ENCODE measurements around the gene ABHD12B.
"Not testable (repeated sequence)": the region's sequence is repeated elsewhere in the genome, so short reads cannot be mapped to it uniquely, and the experiment has no call there.

ABHD12B gene

DNA sequence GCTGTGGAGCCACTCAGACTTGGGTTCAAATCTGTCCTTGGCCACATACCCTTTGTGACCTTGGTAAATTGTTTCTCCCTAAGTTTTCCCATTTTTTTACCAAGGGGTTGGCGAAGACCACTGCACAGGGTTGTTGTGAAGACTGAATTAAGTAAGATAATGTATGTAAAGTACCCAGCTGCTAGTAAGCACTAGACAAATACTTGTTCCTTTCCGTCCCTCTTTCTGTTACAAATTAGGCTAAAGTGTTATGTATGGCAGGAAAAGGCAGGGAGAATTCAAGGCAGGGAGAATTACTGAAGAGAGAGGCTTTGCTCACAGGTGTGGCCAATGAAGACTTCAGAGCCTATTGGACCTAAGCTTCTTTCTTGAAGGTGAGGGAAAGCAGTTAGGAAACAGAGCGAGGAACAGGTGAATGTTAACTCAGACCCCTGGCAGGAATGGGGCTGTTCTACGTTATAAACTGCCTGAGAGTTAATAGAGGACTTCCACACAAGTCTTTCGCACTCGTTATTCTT, 25.9 kb downstream of the ABHD12B start:
- DNase-seq, result no peak

DNA sequence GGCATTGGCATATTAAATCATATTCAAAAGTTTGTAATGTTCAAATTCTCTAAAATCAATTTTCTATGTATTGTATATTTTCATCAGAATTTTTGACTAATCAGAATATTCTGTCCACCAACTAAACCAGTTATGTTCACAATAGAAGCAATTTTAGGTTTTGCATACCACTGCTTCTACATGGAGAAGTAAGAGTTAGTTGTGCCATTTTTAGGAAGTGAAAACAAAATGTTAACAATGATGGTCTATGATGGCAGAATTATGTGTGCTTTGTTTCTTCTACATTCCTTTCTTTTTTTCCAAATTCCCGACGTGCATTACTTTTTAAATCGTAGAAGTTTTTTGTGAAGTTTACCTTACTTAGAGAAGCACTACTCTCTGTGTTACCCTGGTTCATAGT, 29.5 kb downstream of the ABHD12B start:
- no peak for DNase-seq

DNA sequence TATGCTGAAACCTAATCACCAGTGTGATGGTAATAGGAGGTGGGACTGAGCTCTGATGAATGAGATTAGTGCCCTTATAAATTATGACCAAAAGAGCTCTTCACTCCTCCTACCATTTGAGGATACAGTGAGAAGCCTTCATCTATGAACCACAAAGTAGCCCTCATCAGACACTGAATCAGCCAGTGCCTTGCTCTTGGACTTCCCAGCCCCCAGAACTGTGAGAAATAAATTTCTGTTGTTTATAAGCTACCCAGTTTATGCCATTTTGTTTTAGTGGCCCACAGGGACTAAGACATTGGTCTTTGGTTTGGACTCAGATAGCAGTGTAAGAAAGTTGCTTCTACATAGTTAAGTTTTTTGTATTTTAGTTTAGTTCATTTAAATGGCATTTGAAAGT, 32.9 kb downstream of the ABHD12B start:
- no peak for DNase-seq

DNA sequence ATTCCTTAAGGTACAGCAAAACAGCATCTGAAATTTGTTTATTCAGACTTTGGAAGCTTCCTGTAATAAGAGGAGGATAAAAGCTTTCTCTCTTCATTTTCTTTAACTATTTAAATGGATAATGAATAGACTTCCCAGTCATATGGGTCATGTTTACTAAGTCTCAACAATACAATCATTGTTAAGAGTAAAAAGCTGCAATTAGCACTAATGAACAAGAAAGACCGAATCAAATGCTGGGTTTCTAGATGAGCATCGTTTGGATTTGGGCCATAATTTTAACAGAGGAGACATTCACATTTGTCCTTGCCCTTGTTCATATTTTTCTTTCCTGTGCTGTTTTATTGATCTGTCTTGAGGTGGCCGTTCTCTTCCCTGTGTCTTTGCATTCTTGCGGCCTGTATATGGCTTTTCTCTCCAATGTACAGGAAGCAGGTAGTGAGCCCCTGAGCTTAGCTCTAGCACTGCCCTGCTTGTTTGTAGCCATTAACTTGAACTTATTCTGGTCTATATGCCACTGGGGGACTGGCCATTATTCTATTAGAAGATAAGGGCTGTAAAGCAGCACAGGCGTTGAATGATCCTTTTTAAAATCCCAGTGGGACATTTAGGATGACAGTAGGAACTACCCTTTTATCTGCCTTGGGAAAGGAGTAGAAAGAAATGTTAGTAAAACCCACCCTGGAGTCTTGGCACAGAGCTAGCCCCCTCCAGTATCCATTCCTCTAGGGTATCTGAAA, 34.6 kb downstream of the ABHD12B start:
- no peak for DNase-seq

DNA sequence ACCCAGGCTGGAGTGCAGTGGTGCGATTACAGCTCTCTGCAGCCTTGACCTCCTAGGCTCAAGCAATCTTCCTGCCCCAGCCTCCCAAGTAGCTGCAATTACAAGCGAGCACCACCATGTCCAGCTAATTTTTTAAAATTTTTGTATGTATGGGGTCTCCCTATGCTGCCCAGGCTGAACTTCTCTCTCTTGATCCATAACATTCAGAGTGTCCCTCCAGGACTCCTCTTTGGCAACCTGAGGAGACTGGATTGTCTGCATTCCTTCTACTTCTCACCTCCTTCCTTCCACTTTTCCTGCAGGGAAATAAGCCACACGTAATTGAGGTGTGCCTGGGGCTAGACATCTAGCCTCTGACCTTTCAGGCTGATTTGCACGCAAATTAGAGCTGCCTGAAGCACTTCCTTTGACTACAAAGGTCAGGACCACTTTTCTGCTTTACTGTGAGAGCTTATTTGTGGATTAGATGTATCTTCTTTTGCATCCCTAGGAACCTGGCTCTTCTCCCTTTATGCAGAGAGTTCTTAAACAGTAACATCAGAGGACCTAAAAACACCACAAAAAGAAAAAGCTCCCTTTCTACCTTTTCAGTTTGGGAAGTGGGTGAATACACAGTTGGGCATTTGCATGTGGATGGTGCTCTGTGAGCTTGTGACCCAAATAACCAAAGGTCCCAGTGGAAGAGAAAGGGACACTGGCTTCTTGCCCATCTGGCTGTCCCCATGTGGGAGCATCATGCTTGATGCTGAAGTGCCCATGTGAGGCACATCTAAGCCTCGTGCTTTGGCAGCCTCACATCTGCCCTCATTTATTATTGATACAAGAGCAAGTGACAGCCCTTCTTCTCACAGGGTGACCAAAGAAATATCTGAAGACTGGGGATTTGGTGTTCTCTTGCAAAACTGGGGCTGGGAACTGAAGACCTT, 38.9 kb downstream of the ABHD12B start:
- no peak for DNase-seq

DNA sequence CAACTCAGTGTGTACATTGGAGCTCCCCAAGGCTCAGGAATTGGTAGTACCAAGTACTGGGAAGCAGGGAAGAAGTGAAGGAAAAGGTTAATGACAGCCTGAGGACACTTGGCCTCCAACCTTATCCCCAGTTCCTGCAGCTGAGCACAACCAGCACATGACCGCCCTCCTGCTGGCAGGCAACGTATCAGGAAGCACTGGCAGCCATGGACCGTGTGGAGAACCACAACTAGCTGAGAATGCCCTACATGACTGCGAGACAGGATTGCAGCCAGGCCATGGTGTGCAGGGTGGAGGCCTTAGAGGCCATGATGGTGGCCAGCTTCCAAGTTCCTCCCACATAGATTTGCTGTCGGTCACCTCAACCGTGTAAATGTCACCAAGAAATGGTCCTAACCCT, 45.6 kb downstream of the ABHD12B start:
- no peak for DNase-seq

DNA sequence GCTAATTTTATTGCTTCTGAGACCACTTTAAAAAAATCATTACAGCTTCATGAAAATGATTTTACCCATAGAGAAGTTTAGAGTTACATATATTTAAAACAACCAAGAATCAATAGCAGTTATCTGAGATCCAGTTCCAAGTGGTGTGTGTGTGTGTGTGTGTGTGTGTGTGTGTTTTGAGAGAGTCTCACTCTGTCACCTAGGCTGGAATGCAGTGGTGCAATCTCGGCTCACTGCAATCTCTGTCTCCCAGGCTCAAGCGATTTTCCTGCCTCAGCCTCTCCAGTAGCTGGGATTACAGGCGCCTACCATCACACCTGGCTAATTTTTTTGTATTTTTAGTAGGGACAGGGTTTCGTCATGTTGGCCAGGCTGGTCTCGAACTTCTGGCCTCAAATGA, 47.7 kb downstream of the ABHD12B start:
- not testable (repeated sequence) for DNase-seq

DNA sequence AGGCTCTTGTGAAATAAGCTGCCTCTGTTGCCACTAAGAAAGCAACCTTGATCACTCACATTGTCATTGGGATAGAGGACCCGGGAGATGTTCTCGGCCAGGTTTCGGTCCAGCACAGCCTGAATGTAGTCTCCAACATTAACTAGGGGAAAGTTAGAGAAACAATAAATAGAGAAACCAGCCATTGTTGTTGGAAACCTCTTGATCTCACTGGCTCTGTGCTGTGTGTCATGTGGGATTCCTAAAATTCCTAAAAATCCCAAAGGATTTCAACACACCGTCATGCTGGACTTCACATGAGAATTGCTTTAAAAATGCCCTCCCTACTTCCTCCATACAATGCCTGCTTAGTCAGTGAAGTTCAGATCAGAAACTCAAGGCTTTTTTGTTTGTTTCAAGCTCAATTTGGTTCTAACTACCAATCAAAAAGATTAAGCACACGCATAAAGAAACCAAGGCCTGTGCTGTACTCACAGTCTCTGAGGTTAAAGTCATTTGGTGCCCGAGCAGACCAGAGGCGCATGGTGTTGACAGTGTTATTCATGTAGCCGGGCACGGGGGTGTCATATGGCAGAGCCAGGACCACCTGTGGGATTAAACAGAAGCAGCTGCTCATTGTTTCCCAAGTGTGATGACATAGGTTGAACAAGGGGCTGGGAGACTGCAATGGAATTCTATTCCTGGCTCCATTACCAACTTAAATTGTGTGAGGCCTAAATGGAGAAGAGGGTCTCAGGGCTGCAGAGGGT, 48.8 kb downstream of the ABHD12B start:
- no peak for DNase-seq

DNA sequence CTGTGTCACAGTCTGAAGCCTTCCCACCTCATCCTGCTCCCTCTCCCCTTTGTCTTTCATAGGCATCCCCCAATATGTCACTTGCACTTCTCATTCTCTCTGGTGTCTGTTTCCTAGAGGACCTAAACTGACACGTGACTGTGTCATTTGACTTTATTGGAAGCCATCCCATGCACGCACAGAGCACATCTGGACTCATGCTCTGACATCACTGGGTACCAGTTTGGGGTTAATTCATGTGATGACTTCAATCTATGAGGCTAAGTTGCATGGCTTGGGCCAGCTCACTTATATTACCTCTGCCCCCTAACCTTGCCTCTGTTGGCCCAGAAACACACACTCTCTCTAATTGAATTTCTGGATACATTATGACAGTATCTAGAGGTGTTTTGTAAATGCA, 51.0 kb downstream of the ABHD12B start:
- DNase-seq, result no peak

DNA sequence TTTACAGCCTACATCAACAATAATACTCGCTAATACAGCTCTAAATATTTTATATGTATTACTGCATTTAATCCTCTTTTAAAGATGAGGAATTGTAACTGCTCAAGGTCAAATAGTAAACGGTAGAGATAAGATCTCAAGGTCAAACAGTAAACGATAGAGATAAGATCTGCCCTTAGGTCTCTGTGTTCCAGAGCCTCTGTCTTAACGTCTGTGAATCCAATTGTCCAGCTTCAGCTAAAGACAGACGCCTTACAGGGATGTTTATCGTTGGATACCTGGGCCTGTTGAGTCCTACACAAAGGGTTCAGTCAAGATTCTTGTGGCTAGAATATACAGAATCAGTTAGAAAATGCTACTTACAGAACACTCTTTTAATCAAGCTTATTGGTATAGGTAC, 52.4 kb downstream of the ABHD12B start:
- no peak for DNase-seq

DNA sequence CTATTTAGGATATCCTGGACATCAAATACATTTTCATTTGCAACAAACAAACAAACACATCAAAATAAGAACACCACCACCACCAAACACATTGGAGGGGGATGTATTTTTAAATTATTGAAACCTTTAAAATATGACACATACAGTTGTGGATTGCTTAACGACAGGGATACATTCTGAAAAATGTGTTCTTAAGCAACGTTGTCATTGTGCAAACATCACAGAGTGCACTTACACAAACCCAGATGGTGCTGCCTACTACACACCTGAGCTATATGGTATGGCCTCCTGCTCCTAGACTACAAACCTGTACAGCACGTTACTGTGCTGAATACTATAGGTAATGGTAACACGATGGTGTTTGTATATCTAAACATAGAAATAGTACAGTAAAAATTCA, 53.0 kb downstream of the ABHD12B start:
- DNase-seq, result no peak

DNA sequence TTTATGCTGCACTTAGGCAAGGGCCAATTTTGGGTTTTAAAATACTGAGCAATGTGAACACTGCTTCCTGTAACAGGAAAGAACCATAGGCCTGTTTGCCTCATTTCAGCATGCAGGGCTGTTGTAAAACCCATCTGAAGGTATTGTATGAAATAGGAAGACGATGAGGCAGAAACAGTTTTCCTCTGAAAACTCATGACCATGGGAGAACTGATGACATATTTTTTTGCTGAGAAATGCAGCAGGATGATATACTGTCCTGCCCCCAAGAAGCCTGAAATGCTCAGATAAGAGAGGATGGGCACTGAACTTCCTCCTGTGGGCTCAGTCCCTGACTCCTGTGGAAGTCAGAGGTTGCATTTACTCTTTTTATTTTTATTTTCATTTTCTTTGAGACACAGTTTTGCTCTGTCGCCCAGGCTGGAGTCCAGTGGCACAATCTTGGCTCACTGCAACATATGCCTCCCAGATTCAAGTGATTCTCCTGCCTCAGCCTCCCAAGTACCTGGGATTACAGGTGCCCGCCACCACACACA, 55.1 kb downstream of the ABHD12B start:
- no peak for DNase-seq

DNA sequence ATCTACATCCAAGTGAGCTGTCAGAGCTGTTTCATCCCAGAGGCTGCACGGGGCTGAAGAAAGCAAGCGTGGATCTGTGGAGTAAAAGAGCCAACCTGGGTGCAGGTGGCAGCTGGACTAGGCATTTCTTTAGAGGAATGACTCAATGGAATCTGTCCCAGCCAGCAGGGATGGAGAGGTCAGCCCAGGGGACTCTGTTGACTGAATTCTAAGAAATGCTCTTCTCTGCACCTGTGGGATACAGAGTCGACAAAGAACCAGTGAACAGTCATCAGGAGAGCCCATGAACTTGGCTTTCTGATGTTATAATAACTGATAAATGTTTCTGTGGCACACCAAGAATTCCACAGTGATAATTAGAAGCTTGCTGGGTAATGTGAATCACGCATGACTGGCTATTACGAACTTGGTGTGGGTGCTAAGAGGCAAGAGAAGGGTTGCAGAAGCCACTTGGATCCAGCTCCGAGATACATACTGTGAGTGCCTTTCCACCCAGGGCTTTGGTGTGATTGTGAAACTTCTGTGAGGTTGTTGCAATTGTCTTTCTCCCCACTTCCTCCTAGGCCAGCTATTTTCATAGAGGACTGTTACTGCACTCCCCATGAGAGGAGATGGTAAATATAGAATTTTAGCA, 56.3 kb downstream of the ABHD12B start:
- no peak for DNase-seq

DNA sequence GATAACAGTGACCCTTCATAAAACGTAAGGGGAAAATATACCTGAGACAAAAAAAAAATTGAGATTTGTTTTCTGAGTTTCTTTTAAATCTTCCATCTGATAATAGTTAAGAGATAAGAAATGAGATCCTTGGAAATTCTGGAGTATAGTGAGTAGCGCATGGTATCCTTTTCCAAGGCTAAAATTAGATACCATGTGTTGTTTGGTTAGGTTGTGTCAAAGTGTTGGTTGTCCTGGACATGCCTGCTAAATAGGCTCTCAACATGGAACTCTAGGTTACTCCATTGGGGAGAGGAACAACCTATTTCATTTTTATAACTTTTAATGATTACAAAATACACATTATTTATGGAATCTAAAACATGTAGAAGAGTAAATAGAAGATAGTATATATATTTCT, 57.7 kb downstream of the ABHD12B start:
- DNase-seq, result no peak

DNA sequence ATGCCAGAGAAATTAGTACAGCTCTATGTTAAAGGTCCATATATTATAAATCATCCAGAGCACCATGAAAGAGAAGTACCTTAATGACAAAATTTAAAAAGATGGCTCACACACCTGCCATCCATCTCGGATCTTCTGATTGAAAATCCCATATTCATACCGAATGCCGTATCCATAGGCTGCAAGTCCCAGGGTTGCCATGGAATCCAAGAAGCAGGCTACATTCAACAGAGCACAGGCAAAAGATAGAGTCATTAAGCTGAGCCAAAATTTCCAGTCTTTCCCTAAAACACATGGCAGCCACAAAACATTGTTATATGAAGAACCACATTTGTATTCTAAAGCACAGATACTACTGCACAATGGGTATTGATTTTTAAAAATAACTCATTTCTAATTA, 59.7 kb downstream of the ABHD12B start:
- no peak for DNase-seq

DNA sequence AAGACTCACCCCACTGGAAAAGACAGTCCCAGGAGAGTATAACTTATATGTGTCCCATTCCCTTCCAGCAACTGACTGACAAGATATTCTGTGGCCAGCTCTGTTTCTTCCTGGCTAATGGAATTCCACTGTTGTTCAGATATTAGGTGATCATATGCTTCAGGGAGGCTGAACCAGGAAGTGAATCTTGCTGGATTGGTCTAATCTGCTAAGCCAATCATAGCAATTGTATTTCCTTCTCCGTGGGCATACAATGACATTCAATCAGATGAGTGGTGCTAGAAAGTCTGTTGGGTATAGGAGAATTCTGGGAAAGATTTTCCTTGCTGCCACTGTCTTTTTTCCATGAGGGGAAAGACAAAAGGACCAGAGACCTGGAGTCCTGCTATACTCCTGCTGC, 60.3 kb downstream of the ABHD12B start:
- no peak for DNase-seq

DNA sequence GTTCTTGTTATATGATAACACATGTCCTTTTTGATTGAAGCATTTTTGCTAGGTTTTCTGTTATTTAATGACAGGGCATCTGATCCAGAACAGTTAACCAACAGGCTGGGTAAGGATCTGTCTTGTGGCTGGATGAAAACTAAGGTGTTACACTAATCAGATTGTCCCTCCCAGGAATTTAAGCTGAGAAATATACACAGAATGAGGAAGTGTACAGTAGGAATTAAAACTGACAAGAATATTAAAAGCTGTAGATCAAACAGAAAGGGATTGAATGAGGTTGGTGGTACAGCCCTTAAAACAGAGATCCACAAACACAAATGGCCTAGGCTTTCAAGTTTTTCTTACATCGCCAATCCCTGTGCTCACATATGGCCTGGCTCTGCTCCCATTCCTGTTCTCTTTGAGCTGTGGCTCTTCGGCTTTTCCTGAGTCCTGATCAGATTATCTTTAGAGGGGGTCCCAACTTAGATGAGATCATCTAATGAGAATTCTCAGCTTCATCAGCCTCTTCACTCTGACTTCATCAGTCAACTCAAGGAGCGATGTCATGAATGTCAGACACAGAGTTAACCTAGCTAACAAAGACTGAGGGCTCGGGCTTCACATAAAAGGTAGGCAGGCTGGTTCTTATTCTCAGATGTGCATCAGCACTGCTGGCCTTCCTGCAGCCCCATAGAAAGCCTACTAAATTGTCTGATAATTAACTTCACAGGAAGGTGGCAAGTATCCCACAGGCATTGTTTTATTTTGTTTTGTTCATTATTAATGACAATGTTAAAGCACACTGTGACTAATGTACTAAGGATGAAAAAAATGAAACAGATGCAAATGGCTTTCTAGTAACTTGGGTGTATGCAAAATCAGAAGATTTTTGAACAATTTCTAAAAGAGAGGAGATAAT, 61.0 kb downstream of the ABHD12B start:
- DNase-seq, result no peak

DNA sequence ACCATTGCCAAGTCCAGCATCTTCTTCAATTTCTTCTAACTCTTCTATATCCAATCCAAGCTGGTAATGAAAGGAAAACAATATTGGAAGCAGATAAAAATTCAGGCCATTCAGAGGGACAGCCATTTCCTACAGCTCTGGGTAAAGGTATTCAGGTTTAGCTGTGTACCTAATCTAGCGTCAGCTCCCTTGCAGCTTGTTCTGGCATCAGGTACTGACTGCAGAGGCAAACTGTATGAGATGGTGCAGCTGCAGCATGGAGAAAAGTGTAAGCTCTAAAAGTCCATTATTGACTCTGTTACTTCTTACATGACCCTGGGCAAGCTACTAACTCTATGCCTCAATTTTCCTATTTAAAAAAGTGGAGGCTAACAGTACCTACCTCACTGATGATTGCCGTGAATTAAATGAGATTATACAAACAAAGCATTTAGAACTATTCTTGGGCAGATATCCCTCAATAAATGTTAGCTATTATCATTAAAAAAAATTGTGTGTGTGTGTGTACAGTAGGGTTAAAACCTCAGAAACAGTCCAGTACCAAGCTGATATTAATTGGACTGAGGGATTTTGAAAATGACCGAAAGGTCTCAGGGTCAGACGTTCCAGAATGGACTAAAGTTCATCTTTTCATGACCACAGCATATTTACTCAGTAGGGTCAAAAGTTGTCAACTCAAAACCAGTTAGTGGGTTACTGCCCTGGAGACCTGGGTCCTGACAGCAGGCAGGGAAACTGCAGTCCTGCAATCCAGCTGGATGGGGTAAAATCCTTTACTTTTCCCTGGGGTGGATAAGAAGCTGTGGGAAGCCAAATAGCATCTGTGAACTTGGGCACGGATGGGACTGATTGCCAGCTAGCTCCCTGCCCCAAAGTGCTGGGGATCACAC, 63.5 kb downstream of the ABHD12B start:
- no peak for DNase-seq

DNA sequence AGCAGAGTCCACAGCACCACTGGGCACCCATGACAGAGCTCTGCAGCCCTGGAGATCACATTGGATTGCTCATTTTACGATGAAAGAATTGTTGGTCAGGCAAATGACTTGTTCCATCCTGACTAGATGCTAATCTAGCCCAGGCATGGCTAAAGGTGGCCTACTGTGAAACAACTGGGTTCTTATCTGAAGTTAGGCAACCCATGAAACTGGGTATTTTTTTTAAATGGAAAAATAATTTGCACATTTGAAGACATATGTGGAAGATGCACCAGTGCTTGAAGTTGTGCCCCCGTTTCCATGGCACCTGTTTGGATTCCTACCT, 64.1 kb downstream of the ABHD12B start:
- no peak for DNase-seq

DNA sequence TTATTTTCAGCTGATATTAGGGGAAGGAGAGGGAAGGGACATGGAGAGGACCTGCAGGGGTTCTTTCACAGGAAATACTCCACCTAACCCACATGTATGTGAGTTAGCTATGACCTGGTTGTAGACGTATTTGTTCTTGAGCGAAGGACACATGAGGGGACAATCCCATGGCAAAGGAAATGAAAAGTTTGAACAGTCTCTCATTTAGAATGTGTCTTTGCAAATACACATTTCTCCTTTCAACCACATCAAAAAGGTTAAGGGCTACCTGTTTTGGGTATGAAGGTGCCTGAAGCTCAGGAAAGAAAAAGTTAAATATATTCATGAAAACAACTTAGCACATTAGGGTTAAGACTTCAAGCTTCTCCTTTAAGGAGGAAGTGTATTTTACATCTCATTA, 65.0 kb downstream of the ABHD12B start:
- DNase-seq, result no peak

DNA sequence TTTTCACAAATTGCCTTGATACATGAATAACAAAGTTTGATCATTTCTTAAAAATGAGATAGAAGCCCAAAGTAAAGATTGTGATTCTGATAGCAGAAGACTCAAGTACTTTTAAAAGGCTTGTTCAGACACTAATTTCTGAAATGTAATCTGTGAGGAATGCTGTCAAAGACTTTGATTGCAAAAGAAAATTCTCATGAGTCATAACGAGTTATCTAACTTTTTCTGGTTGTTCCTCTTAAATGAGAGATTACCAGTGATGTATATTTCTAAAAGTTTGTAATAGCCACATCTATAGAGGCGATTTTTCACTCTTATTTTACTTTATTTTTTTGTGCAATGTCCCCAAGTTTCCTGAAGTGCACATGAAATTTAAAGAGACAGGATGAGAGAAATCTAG, 65.5 kb downstream of the ABHD12B start:
- DNase-seq, result no peak

Measured in NCI-H345 (cell line).